Fibroblast of lung (primary cell): ENCODE measurements around the gene HELB. TPM values are rescaled to one million over a fixed set of nuclear protein-coding genes. Genes with fewer than 3 reads are reported as not detected.

Experiments used
- DNase-seq, 2 donors: peaks; one replicate each; pipeline versions ENCODE4 v3.0.0 to v3.0.0-alpha.2; 2010; ENCODE audit warnings: low read depth in 2 of 2
- H2AFZ ChIP-seq: 2 replicates; pipeline ENCODE4 v1.5.1; 2012; ENCODE audit warnings: low read length, control low read depth, inconsistent platforms
- H3K27ac ChIP-seq: 2 replicates; pipeline ENCODE4 v1.5.1; 2011; ENCODE audit warnings: low read length, control low read depth; ENCODE audit not compliant: insufficient read depth
- H3K27me3 ChIP-seq: 2 replicates; pipeline ENCODE4 v1.5.1; 2011; ENCODE audit warnings: mild to moderate bottlenecking, low read length; ENCODE audit not compliant: control insufficient read depth, insufficient read depth
- H3K36me3 ChIP-seq: 2 replicates; pipeline ENCODE4 v1.5.1; 2011; ENCODE audit warnings: low read length; ENCODE audit not compliant: control insufficient read depth, insufficient read depth
- H3K4me1 ChIP-seq: 2 replicates; pipeline ENCODE4 v1.5.1; 2011; ENCODE audit warnings: low read length; ENCODE audit not compliant: control insufficient read depth, insufficient read depth; ENCODE audit errors: extremely low read depth
- H3K4me2 ChIP-seq: 2 replicates; pipeline ENCODE4 v1.5.1; 2011; ENCODE audit warnings: low read length, control low read depth; ENCODE audit not compliant: insufficient read depth; ENCODE audit errors: extremely low read depth
- H3K4me3 ChIP-seq, 4 experiments: fragments of 200-600 bp in 1 of 4; sonication (generic) in 1 of 4; replicated peaks in 1 of 4; 2 replicates each; pipeline ENCODE4 v1.5.1; 2011 to 2016; ENCODE audit warnings: low read length in 4 of 4, low read depth in 3 of 4, mild to moderate bottlenecking in 3 of 4, control low read depth in 2 of 4, inconsistent platforms in 1 of 4, mixed read lengths in 1 of 4; ENCODE audit not compliant: insufficient read depth in 1 of 4; ENCODE audit errors: control extremely low read depth in 1 of 4
- H3K79me2 ChIP-seq: 2 replicates; pipeline ENCODE4 v1.5.1; 2012; ENCODE audit warnings: mild to moderate bottlenecking, low read length, inconsistent platforms; ENCODE audit not compliant: control insufficient read depth, insufficient read depth
- H3K9ac ChIP-seq: 2 replicates; pipeline ENCODE4 v1.5.1; 2011; ENCODE audit warnings: mild to moderate bottlenecking, low read length, control low read depth; ENCODE audit not compliant: insufficient read depth
- H3K9me3 ChIP-seq: 2 replicates; pipeline ENCODE4 v1.5.1; 2012; ENCODE audit warnings: low read depth, low read length; ENCODE audit not compliant: control insufficient read depth, insufficient read depth
- H4K20me1 ChIP-seq: 2 replicates; pipeline ENCODE4 v1.5.1; 2011; ENCODE audit warnings: low read length; ENCODE audit not compliant: control insufficient read depth, insufficient read depth; ENCODE audit errors: extremely low read depth
- EZH2 ChIP-seq: IDR thresholded peaks from 2 replicates; pipeline ENCODE4 v1.5.1; 2012; ENCODE audit warnings: low read length, control low read depth, mild to moderate bottlenecking; ENCODE audit errors: missing control alignments
- polyA plus RNA-seq, 2 donors: library from polyadenylated mRNA; depleted of rRNA in 1 of 2; stranded (reverse) in 1 of 2; unstranded in 1 of 2; fragments of >200 nt; gene quantifications; 2 replicates each; pipeline ENCODE4 v1.2.1, GENCODE V29; 2011 to 2012; ENCODE audit warnings: missing spikeins in 1 of 2
- total RNA-seq: library from RNA; depleted of rRNA; stranded (reverse); fragments of >200 nt; gene quantifications from 2 replicates; pipeline ENCODE4 v1.2.1, GENCODE V29; 2014
- TF ChIP-seq, protein P1 (sequence below), 2 donors: IDR thresholded peaks in 1 of 2; conservative IDR thresholded peaks in 1 of 2; 1 replicate in 1 of 2; 2 replicates in 1 of 2; pipeline ENCODE4 v1.5.1; 2011 to 2012; ENCODE audit warnings: low read length in 2 of 2, control low read depth in 1 of 2, inconsistent platforms in 1 of 2, low read depth in 1 of 2, mild to moderate bottlenecking in 1 of 2

The HELB gene
- total and polyA plus RNA-seq, 2 donors (not counting 1 experiment from before 2014, with no cell fraction given): 1.2 to 3.1 TPM

DNA sequence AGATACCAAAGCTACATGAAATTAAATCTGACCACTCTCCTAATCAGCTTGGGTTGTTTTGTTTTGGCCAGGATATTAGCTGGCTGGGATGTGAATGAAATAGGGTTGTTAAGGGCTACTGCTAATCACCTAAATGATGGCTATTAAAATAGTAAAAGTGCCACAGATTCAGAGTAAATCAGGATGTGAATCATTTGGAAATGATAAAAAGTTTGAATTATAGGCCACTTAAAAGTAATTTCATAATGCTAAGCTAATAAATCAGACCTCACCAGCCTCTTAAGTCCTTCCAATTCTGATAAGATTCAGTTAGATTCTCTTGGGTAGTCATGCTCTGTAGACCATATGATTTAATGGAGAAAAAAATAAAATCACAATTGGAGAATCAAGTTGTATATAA is 12.0 kb downstream of the HELB start:
- Histone ChIP-seq H3K4me2 (no peak overlapping the region), H3K79me2 (no peaks in the 10 kb centered on the region), H3K4me1 (no peaks in the 10 kb centered on the region), H3K4me3 (no peak overlapping the region), H4K20me1 (no peaks in the 10 kb centered on the region), H3K27me3 (no peaks in the 10 kb centered on the region), H3K36me3 (no peaks in the 10 kb centered on the region), H3K9me3 (no peaks in the 10 kb centered on the region), H3K27ac (no peak overlapping the region), H3K9ac (no peak overlapping the region), H2AFZ (no peak overlapping the region)
- DNase-seq: no peak
- no peak for TF ChIP-seq EZH2
- TF ChIP-seq, protein P1, sequence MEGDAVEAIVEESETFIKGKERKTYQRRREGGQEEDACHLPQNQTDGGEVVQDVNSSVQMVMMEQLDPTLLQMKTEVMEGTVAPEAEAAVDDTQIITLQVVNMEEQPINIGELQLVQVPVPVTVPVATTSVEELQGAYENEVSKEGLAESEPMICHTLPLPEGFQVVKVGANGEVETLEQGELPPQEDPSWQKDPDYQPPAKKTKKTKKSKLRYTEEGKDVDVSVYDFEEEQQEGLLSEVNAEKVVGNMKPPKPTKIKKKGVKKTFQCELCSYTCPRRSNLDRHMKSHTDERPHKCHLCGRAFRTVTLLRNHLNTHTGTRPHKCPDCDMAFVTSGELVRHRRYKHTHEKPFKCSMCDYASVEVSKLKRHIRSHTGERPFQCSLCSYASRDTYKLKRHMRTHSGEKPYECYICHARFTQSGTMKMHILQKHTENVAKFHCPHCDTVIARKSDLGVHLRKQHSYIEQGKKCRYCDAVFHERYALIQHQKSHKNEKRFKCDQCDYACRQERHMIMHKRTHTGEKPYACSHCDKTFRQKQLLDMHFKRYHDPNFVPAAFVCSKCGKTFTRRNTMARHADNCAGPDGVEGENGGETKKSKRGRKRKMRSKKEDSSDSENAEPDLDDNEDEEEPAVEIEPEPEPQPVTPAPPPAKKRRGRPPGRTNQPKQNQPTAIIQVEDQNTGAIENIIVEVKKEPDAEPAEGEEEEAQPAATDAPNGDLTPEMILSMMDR (conservative IDR thresholded peaks at IDR 0.05 in 1 of 2, IDR thresholded peaks at IDR 0.05 in 1 of 2; ENCODE audit: low read depth in 1 of 2, low read length in 2 of 2): no peak

DNA sequence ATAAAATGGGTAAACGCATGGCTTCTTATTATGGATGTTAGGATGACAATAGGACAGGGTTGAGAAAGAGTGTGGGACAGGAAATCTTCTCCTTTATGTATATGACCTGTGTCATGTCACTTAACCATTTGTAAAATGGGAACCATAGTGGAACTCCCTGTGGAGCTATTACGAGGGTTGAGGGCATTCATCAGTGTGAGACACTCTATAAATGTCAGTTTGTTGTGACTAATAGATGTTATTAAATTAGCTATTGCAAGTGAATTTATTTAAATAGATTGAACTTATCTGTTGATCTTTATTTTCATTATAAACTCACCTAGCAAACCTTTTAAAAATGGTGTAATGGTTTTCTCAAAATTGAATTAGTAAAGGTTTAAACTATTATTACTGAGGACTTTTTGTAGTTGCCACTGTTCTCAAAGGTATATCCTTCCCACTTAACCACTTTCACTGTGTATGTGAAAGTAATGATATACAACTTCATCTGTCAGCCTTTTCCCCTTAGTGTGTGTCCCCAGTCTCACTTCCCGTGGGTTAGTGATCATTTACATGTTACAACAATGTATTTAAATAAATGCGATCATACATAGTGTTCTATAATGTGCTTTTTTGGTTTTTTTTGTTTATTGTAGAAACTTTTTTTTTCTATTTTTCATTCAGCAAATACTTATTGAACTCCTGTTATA is 17.1 kb downstream of the HELB start:
- H3K36me3 ChIP-seq: no peaks in the 10 kb centered on the region
- no peak overlapping the region for H3K9ac ChIP-seq
- H3K9me3 ChIP-seq: no peaks in the 10 kb centered on the region
- no peak overlapping the region for H3K27ac ChIP-seq
- no peaks in the 10 kb centered on the region for H3K27me3 ChIP-seq
- no peaks in the 10 kb centered on the region for H4K20me1 ChIP-seq
- DNase-seq: no peak
- no peak overlapping the region for H3K4me2 ChIP-seq
- no peaks in the 10 kb centered on the region for H3K79me2 ChIP-seq
- TF ChIP-seq EZH2: no peak
- TF ChIP-seq, protein P1 (conservative IDR thresholded peaks at IDR 0.05 in 1 of 2, IDR thresholded peaks at IDR 0.05 in 1 of 2; ENCODE audit: low read depth in 1 of 2, low read length in 2 of 2): no peak
- no peaks in the 10 kb centered on the region for H3K4me1 ChIP-seq
- H2AFZ ChIP-seq: no peak overlapping the region
- no peak overlapping the region for H3K4me3 ChIP-seq

DNA sequence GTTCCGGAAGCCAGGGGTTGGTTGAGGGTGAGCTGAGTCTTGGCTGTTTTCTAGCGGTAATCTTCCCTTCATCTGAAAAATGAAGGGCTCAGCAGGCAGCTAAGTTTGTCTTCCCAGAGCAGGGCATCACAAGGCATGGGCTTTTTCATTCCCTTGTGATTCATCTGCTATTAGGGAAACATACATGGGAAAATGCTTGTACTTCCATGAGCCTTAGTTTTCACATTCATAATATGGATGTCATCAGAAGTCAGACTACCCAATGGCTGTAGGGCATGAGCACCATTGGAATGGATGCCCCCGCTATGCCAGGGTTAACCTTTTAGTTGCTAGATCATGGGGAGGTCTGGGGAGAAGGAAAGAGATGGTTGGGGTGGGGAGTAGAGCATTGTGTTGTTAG is 18.7 kb downstream of the HELB start:
- H3K9ac ChIP-seq: no peak overlapping the region
- no peak overlapping the region for H3K4me2 ChIP-seq
- no peak overlapping the region for H2AFZ ChIP-seq
- H3K79me2 ChIP-seq: no peaks in the 10 kb centered on the region
- no peak for DNase-seq
- no peak overlapping the region for H3K27ac ChIP-seq
- H3K4me1 ChIP-seq: no peaks in the 10 kb centered on the region
- TF ChIP-seq EZH2: no peak
- TF ChIP-seq, protein P1 (conservative IDR thresholded peaks at IDR 0.05 in 1 of 2, IDR thresholded peaks at IDR 0.05 in 1 of 2; ENCODE audit: low read depth in 1 of 2, low read length in 2 of 2): no peak
- H3K9me3 ChIP-seq: no peaks in the 10 kb centered on the region
- H3K4me3 ChIP-seq: no peak overlapping the region
- H3K27me3 ChIP-seq: no peaks in the 10 kb centered on the region
- H3K36me3 ChIP-seq: no peaks in the 10 kb centered on the region
- H4K20me1 ChIP-seq: no peaks in the 10 kb centered on the region
